ENCODE results near the gene CBLIF.
"Not testable (repeated sequence)": the region's sequence is repeated elsewhere in the genome, so short reads cannot be mapped to it uniquely, and the experiment has no call there.

- not testable (repeated sequence) for TF ChIP-seq POLR2AphosphoS5 (IDR thresholded peaks at IDR 0.05; ENCODE audit: low read depth, low read length); SCMH1 (CRISPR knock-in tag; IDR thresholded peaks at IDR 0.05; ENCODE audit: borderline replicate concordance)
Observed at GRCh38 chr11:59849551-59849950, 4.3 kb upstream of the CBLIF start.
